CD14-positive monocyte (primary cell): Measurements from ENCODE around the gene PCDHA2. TPM values are rescaled to one million over a fixed set of nuclear protein-coding genes. Genes with fewer than 3 reads are reported as not detected.
"Not testable (repeated sequence)": the region's sequence is repeated elsewhere in the genome, so short reads cannot be mapped to it uniquely, and the experiment has no call there.

Experiments
- DNase-seq, 3 donors: peaks; one replicate each; pipeline ENCODE4 v3.0.0-alpha.2; 2011 to 2022
- H2AFZ ChIP-seq: 2 replicates; pipeline ENCODE4 v1.6.0; 2012; ENCODE audit warnings: mild to moderate bottlenecking, low read depth, low read length, inconsistent platforms; ENCODE audit not compliant: insufficient read depth, poor library complexity, severe bottlenecking
- H3K27ac ChIP-seq, 2 donors: 1 replicate in 1 of 2; 2 replicates in 1 of 2; pipeline ENCODE4 v1.5.1; 2012 to 2013; ENCODE audit warnings: low read length in 2 of 2, control low read depth in 1 of 2, inconsistent platforms in 1 of 2, low read depth in 1 of 2, mild to moderate bottlenecking in 1 of 2
- H3K27me3 ChIP-seq, 2 donors: one replicate each; pipeline versions ENCODE4 v1.6.0 to v1.6.1; 2011 to 2013; ENCODE audit warnings: low read length in 2 of 2; ENCODE audit not compliant: control insufficient read depth in 2 of 2, insufficient read depth in 2 of 2
- H3K36me3 ChIP-seq, 2 donors: replicated peaks in 1 of 2; 1 replicate in 1 of 2; 2 replicates in 1 of 2; pipeline versions ENCODE4 v1.5.1 to v1.6.1; 2012 to 2013; ENCODE audit warnings: low read length in 2 of 2, control low read depth in 1 of 2, inconsistent platforms in 1 of 2, mild to moderate bottlenecking in 1 of 2; ENCODE audit not compliant: insufficient read depth in 2 of 2, control insufficient read depth in 1 of 2
- H3K4me1 ChIP-seq, 2 donors: 1 replicate in 1 of 2; 2 replicates in 1 of 2; pipeline versions ENCODE4 v1.5.1 to v1.6.1; 2012 to 2013; ENCODE audit warnings: low read length in 2 of 2, control low read depth in 1 of 2, inconsistent platforms in 1 of 2, mild to moderate bottlenecking in 1 of 2, moderate library complexity in 1 of 2; ENCODE audit not compliant: insufficient read depth in 2 of 2, control insufficient read depth in 1 of 2
- H3K4me2 ChIP-seq: replicated peaks from 2 replicates; pipeline ENCODE3; 2012; ENCODE audit warnings: low read length, moderate library complexity, mild to moderate bottlenecking; ENCODE audit not compliant: poor library complexity, severe bottlenecking; ENCODE audit errors: extremely low read depth
- H3K4me3 ChIP-seq, 3 experiments: fragments of 200-600 bp in 1 of 3; sonication (generic) in 1 of 3; replicated peaks in 1 of 3; 1 replicate in 2 of 3; 2 replicates in 1 of 3; pipeline ENCODE4 v1.5.1; 2011 to 2013; ENCODE audit warnings: low read length in 3 of 3, mild to moderate bottlenecking in 3 of 3, control low read depth in 2 of 3, low read depth in 2 of 3, inconsistent platforms in 1 of 3, moderate library complexity in 1 of 3
- H3K79me2 ChIP-seq: 2 replicates; pipeline ENCODE4 v1.6.0; 2012; ENCODE audit warnings: mild to moderate bottlenecking, control low read depth, inconsistent platforms, low read length, moderate library complexity; ENCODE audit not compliant: insufficient read depth
- H3K9ac ChIP-seq: 2 replicates; pipeline ENCODE4 v1.6.0; 2017; ENCODE audit warnings: low read length, mild to moderate bottlenecking; ENCODE audit not compliant: insufficient read depth, poor library complexity, severe bottlenecking
- H3K9me3 ChIP-seq, 2 donors: replicated peaks in 1 of 2; 1 replicate in 1 of 2; 2 replicates in 1 of 2; pipeline versions ENCODE4 v1.5.1 to v1.6.1; 2012 to 2013; ENCODE audit warnings: low read length in 2 of 2, control low read depth in 1 of 2; ENCODE audit not compliant: control insufficient read depth in 1 of 2, insufficient read depth in 1 of 2
- H4K20me1 ChIP-seq: 2 replicates; pipeline ENCODE4 v1.6.0; 2012; ENCODE audit warnings: mild to moderate bottlenecking, low read length, control low read depth, moderate library complexity; ENCODE audit not compliant: insufficient read depth
- H3K27ac Mint-ChIP-seq, 7 donors: one replicate each; pipeline ENCODE4 v1.8.0; 2020; ENCODE audit warnings: mild to moderate bottlenecking in 7 of 7, mixed read lengths in 7 of 7, moderate library complexity in 6 of 7, inconsistent platforms in 2 of 7
- H3K27me3 Mint-ChIP-seq, 3 donors: one replicate each; pipeline ENCODE4 v1.8.0; 2021 to 2022; ENCODE audit warnings: low read depth in 3 of 3, mild to moderate bottlenecking in 3 of 3, mixed read lengths in 3 of 3, moderate library complexity in 3 of 3, inconsistent platforms in 1 of 3
- H3K36me3 Mint-ChIP-seq, 2 donors: one replicate each; pipeline ENCODE4 v1.8.0; 2020; ENCODE audit warnings: mixed read lengths in 2 of 2, inconsistent platforms in 1 of 2, mild to moderate bottlenecking in 1 of 2
- H3K4me1 Mint-ChIP-seq: one replicate; pipeline ENCODE4 v1.8.0; 2020; ENCODE audit warnings: mild to moderate bottlenecking, mixed read lengths
- H3K4me3 Mint-ChIP-seq, 2 donors: one replicate each; pipeline ENCODE4 v1.8.0; 2020; ENCODE audit warnings: mild to moderate bottlenecking in 2 of 2, mixed read lengths in 2 of 2, moderate library complexity in 1 of 2
- H3K9me3 Mint-ChIP-seq, 7 donors: one replicate each; pipeline ENCODE4 v1.8.0; 2020 to 2022; ENCODE audit warnings: mixed read lengths in 7 of 7, mild to moderate bottlenecking in 6 of 7, moderate library complexity in 6 of 7, inconsistent platforms in 2 of 7
- WGBS: methylation state at CpG from one replicate; pipeline ENCODE4 v1.1.5; 2013; ENCODE audit warnings: missing lambda C conversion rate; ENCODE audit not compliant: insufficient coverage; 5-methylcytosine and 5-hydroxymethylcytosine counted together
- intact Hi-C, 2 donors: fragments of 100-400 bp; cut with micrococcal nuclease; formaldehyde crosslinking; loops; one replicate each; pipeline versions ENCODE4 v1.15.0 to v1.15.1; 2023
- polyA plus RNA-seq, 3 donors: library from polyadenylated mRNA; depleted of rRNA in 1 of 3; unstranded in 2 of 3; stranded (reverse) in 1 of 3; fragments of 300-500 nt in 2 of 3; fragments of >200 nt in 1 of 3; fragmentation: Illumina TruSeq in 2 of 3; gene quantifications; 1 replicate in 2 of 3; 2 replicates in 1 of 3; pipeline ENCODE4 v1.2.3, GENCODE V29; 2012 to 2021
- TF ChIP-seq, protein P1 (sequence below): fragments of 200-600 bp; IDR thresholded peaks from one replicate; pipeline ENCODE4 v1.8.0; 2022; ENCODE audit warnings: antibody characterized with exemption, mild to moderate bottlenecking

PCDHA2 gene
- polyA plus RNA-seq, 3 donors = not detected

DNA sequence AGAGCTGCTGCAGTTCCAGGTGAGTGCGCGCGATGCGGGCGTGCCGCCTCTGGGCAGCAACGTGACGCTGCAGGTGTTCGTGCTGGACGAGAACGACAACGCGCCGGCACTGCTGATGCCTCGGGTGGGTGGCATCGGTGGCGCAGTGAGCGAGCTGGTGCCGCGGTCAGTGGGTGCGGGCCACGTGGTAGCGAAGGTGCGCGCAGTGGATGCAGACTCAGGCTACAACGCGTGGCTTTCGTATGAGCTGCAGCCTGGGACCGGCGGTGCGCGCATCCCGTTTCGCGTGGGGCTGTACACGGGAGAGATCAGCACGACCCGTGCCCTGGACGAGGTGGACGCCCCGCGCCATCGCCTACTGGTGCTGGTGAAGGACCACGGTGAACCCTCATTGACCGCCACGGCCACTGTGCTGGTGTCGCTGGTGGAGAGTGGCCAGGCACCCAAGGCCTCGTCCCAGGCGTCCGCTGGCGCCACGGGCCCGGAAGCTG lies 8.2 kb downstream of the PCDHA2 start:
- TF ChIP-seq, protein P1, sequence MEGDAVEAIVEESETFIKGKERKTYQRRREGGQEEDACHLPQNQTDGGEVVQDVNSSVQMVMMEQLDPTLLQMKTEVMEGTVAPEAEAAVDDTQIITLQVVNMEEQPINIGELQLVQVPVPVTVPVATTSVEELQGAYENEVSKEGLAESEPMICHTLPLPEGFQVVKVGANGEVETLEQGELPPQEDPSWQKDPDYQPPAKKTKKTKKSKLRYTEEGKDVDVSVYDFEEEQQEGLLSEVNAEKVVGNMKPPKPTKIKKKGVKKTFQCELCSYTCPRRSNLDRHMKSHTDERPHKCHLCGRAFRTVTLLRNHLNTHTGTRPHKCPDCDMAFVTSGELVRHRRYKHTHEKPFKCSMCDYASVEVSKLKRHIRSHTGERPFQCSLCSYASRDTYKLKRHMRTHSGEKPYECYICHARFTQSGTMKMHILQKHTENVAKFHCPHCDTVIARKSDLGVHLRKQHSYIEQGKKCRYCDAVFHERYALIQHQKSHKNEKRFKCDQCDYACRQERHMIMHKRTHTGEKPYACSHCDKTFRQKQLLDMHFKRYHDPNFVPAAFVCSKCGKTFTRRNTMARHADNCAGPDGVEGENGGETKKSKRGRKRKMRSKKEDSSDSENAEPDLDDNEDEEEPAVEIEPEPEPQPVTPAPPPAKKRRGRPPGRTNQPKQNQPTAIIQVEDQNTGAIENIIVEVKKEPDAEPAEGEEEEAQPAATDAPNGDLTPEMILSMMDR = no peak
- Histone ChIP-seq H3K36me3 (no peaks in the 10 kb centered on the region), H3K9ac (no peak overlapping the region), H3K27ac (no peak overlapping the region), H3K4me3 (no peak overlapping the region), H3K4me1 (no peaks in the 10 kb centered on the region), H3K27me3 (peaks cover 0 to 33% of the 10 kb centered on the region in 2 donors), H2AFZ (no peak overlapping the region), H4K20me1 (no peaks in the 10 kb centered on the region), H3K9me3 (peaks cover 35 to 62% of the 10 kb centered on the region in 2 donors), H3K4me2 (no peak overlapping the region), H3K79me2 (no peaks in the 10 kb centered on the region)
- no peak overlapping the region for H3K4me3 Mint-ChIP-seq
- H3K27me3 Mint-ChIP-seq = peaks cover 8 to 24% (median 23%) of the 10 kb centered on the region in 3 donors
- WGBS = 47% methylated on average over 52 of the region's 53 CpGs
- H3K36me3 Mint-ChIP-seq = peaks cover 0 to 12% of the 10 kb centered on the region in 2 donors
- H3K27ac Mint-ChIP-seq = peak overlapping the region in 1 of 7 donors; percentile 23
- intact Hi-C loops = no loop called here
- DNase-seq = no peak
- peaks cover 31 to 66% (median 51%) of the 10 kb centered on the region in 7 donors for H3K9me3 Mint-ChIP-seq
- H3K4me1 Mint-ChIP-seq = no peaks in the 10 kb centered on the region

DNA sequence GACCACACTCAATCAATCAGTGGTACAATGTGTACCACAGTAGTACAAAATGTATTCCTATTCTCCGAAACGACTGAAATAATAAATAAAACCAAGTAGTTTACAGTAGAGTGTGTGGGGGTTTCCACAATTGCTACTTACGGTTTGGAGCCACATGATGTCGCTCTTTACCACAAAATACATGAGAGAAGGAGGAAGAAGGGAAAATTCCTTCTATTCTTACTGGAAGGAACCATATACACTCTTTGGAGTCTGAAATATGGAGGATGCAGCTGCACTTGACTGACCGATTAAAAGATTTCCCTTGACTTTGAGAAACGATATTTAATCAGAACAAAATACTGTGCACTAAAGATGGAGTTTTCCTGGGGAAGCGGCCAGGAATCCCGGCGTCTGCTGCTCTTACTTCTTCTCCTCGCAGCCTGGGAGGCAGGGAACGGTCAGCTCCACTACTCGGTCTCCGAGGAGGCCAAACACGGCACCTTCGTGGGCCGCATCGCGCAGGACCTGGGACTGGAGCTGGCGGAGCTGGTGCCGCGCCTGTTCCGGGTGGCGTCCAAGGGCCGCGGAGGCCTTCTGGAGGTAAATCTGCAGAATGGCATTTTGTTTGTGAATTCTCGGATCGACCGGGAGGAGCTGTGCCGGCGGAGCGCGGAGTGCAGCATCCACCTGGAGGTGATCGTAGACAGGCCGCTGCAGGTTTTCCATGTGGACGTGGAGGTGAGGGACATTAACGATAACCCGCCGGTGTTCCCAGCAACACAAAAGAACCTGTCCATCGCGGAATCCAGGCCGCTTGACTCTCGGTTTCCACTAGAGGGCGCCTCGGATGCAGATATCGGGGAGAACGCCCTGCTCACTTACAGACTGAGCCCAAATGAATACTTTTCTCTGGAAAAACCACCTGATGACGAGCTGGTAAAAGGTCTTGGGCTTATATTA lies 12.5 kb downstream of the PCDHA2 start, which contains the start of gene PCDHA4:
TSS of gene PCDHA4 (plus strand) at position 235 of the 942 bp plus-strand sequence.
- intact Hi-C loops = no loop called here
- whole genome bisulfite sequencing = 23% methylated on average over 26 of the region's 47 CpGs
- peak within 1 kb of the TSS; percentile 28 to 59 for H3K4me3 Mint-ChIP-seq
- Histone ChIP-seq H3K36me3 (no peaks in the 10 kb centered on the region), H3K9ac (no peak within 1 kb of the TSS), H3K4me1 (no peaks in the 10 kb centered on the region), H3K27ac (no peak within 1 kb of the TSS), H3K4me2 (no peak within 1 kb of the TSS), H4K20me1 (no peaks in the 10 kb centered on the region), H3K9me3 (peaks cover 38 to 54% of the 10 kb centered on the region in 2 donors), H3K79me2 (no peaks in the 10 kb centered on the region), H3K4me3 (no peak within 1 kb of the TSS), H3K27me3 (peaks cover 0 to 20% of the 10 kb centered on the region in 2 donors), H2AFZ (no peak within 1 kb of the TSS)
- H3K4me1 Mint-ChIP-seq = no peaks in the 10 kb centered on the region
- H3K36me3 Mint-ChIP-seq = peaks cover 0 to 11% of the 10 kb centered on the region in 2 donors
- TF ChIP-seq, protein P1 = no peak
- no peak for DNase-seq
- peak within 1 kb of the TSS in 1 of 7 donors; percentile 25 for H3K27ac Mint-ChIP-seq
- peaks cover 4 to 21% (median 18%) of the 10 kb centered on the region in 3 donors for H3K27me3 Mint-ChIP-seq
- H3K9me3 Mint-ChIP-seq = peaks cover 37 to 63% (median 55%) of the 10 kb centered on the region in 7 donors

DNA sequence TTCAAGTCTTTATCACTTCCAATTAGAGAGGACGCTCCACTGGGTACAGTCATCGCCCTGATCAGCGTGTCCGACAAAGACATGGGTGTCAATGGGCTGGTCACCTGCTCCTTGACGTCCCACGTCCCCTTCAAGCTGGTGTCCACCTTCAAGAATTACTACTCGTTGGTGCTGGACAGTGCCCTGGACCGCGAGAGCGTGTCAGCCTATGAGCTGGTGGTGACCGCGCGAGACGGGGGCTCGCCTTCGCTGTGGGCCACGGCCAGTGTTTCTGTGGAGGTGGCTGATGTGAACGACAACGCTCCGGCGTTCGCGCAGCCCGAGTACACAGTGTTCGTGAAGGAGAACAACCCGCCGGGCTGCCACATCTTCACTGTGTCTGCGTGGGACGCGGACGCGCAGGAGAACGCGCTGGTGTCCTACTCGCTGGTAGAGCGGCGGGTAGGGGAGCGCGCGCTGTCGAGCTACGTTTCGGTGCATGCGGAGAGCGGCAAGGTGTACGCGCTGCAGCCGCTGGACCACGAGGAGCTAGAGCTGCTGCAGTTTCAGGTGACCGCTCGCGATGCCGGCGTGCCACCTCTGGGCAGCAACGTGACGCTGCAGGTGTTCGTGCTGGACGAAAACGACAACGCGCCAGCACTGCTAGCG lies 13.7 kb downstream of the PCDHA2 start:
- H3K4me3 Mint-ChIP-seq, intact Hi-C loops, H3K4me1 Mint-ChIP-seq, DNase-seq, H3K4me1 ChIP-seq, H3K27ac ChIP-seq, H4K20me1 ChIP-seq, H3K36me3 ChIP-seq, H3K27ac Mint-ChIP-seq, H2AFZ ChIP-seq, H3K9ac ChIP-seq, H3K4me2 ChIP-seq, H3K79me2 ChIP-seq, H3K4me3 ChIP-seq, H3K36me3 Mint-ChIP-seq: not testable (repeated sequence)
- Histone ChIP-seq H3K27me3 (peaks cover 0 to 14% of the 10 kb centered on the region in 2 donors), H3K9me3 (peaks cover 29 to 42% of the 10 kb centered on the region in 2 donors)
- H3K27me3 Mint-ChIP-seq = peaks cover 4 to 11% (median 9%) of the 10 kb centered on the region in 3 donors
- 65% methylated on average over 61 of the region's 62 CpGs for WGBS
- H3K9me3 Mint-ChIP-seq = peaks cover 29 to 56% (median 46%) of the 10 kb centered on the region in 7 donors
